GM12878 (cell line): Measurements from ENCODE around the gene CA9. TPM values are rescaled to one million over a fixed set of nuclear protein-coding genes. Genes with fewer than 3 reads are reported as not detected.

ENCODE experiments used
- ATAC-seq: fragments of 200-7000 bp; cut with Tn5 transposase; 3 replicates; pipeline ENCODE4 v1.9.1; 2020; ENCODE audit warnings: mild to moderate bottlenecking, moderate library complexity
- BruUV-seq: library from RNA; stranded (reverse); fragments of 400-500 nt; replicated peaks from 2 replicates; lab custom pipeline; 2021; lab: Mats Ljungman, UMichigan
- CTCF ChIA-PET: fragments of 300-600 bp; sonication (Branson Sonifier 250); formaldehyde crosslinking; extraction: SDS; loops from one replicate; lab custom pipeline; 2021; ENCODE audit warnings: inconsistent platforms; lab: Yijun Ruan, JAX
- POLR2A ChIA-PET: fragments of 350-600 bp; formaldehyde crosslinking; extraction: SDS; loops from one replicate; lab custom pipeline; 2021; ENCODE audit warnings: inconsistent platforms; lab: Charles Lee
- RAD21 ChIA-PET: fragments of 300-600 bp; sonication (Branson Sonifier 250); formaldehyde crosslinking; loops from one replicate; lab custom pipeline; 2023; ENCODE audit warnings: antibody characterized with exemption; ENCODE audit not compliant: unreplicated experiment; lab: Charles Lee
- SMC1A ChIA-PET: fragments of 300-600 bp; sonication (Branson Sonifier 250); formaldehyde crosslinking; loops from one replicate; lab custom pipeline; 2023; ENCODE audit not compliant: unreplicated experiment, uncharacterized antibody; lab: Charles Lee
- DNase-seq: peaks from one replicate; pipeline ENCODE4 v3.0.0-alpha.2; 2011; ENCODE audit warnings: low read depth, low spot score
- FAIRE-seq: peaks from 3 replicates; lab custom pipeline; 2011; peaks lifted over from hg19 to GRCh38; lab: Jason Lieb, UNC
- H2AFZ ChIP-seq: 2 replicates; pipeline ENCODE4 v1.6.0; 2011; ENCODE audit warnings: low read depth, low read length, control low read depth; ENCODE audit not compliant: control insufficient read depth
- H3K27ac ChIP-seq: 2 replicates; pipeline ENCODE4 v1.5.1; 2011; ENCODE audit warnings: control low read depth; ENCODE audit not compliant: control insufficient read depth, insufficient read depth
- H3K27me3 ChIP-seq, 2 experiments: replicated peaks in 1 of 2; 2 replicates each; pipeline versions ENCODE4 v1.6.0 to v1.6.1; 2011; ENCODE audit warnings: low read length in 1 of 2; ENCODE audit not compliant: control insufficient read depth in 2 of 2, insufficient read depth in 2 of 2
- H3K36me3 ChIP-seq, 2 experiments: 2 replicates each; pipeline ENCODE4 v1.5.1; 2011; ENCODE audit warnings: low read length in 1 of 2; ENCODE audit not compliant: control insufficient read depth in 2 of 2, insufficient read depth in 2 of 2
- H3K4me1 ChIP-seq: 2 replicates; pipeline ENCODE4 v1.6.1; 2011; ENCODE audit warnings: mild to moderate bottlenecking, low read length, moderate library complexity, mixed read lengths; ENCODE audit not compliant: control insufficient read depth, insufficient read depth
- H3K4me2 ChIP-seq: 2 replicates; pipeline ENCODE4 v1.6.0; 2011; ENCODE audit warnings: control low read depth; ENCODE audit not compliant: control insufficient read depth, insufficient read depth
- H3K4me3 ChIP-seq: fragments of 200-600 bp; sonication (generic); 2 replicates; pipeline ENCODE4 v1.5.1; 2016
- H3K79me2 ChIP-seq: 2 replicates; pipeline ENCODE4 v1.6.0; 2011; ENCODE audit warnings: low read length; ENCODE audit not compliant: control insufficient read depth, insufficient read depth
- H3K9ac ChIP-seq: 2 replicates; pipeline ENCODE4 v1.8.0; 2011; ENCODE audit warnings: low read length, control low read depth, mixed read lengths; ENCODE audit not compliant: control insufficient read depth, insufficient read depth
- H3K9me3 ChIP-seq: replicated peaks from 3 replicates; pipeline ENCODE4 v1.5.1; 2011; ENCODE audit warnings: mild to moderate bottlenecking, low read length; ENCODE audit not compliant: control insufficient read depth, insufficient read depth
- H4K20me1 ChIP-seq: 2 replicates; pipeline ENCODE4 v1.6.0; 2011; ENCODE audit not compliant: control insufficient read depth, insufficient read depth
- BACH1 ChIP-seq: fragments of 450-650 bp; IDR thresholded peaks from 2 replicates; pipeline ENCODE4 v1.6.1; 2017; ENCODE audit warnings: mild to moderate bottlenecking, borderline replicate concordance
- IRF4 ChIP-seq: IDR thresholded peaks from 2 replicates; pipeline ENCODE4 v1.6.1; 2011; ENCODE audit warnings: low read depth, low read length
- RELA ChIP-seq: fragments of 450-650 bp; IDR thresholded peaks from 2 replicates; pipeline ENCODE4 v1.8.0; 2014; ENCODE audit warnings: borderline replicate concordance; ENCODE audit not compliant: partially characterized antibody
- SP1 ChIP-seq: IDR thresholded peaks from one replicate; pipeline ENCODE4 v1.6.1; 2011; ENCODE audit warnings: low read depth, low read length
- WGBS: methylation state at CpG from one replicate; pipeline ENCODE4 v1.1.6; 2016; ENCODE audit warnings: low lambda C conversion rate; ENCODE audit not compliant: insufficient replicate concordance, insufficient coverage; ENCODE audit errors: missing lambda C conversion rate; 5-methylcytosine and 5-hydroxymethylcytosine counted together
- in situ Hi-C: fragments of 300-500 bp; cut with MboI; formaldehyde crosslinking; loops from 9 replicates; pipeline ENCODE4 v1.14.3; 2018; ENCODE audit warnings: mixed read lengths
- intact Hi-C: fragments of 100-400 bp; cut with micrococcal nuclease; formaldehyde crosslinking; loops from one replicate; pipeline ENCODE4 v1.14.2; 2022; ENCODE audit not compliant: unreplicated experiment
- polyA plus RNA-seq, 11 experiments: library from polyadenylated mRNA; depleted of rRNA in 4 of 11; unstranded in 6 of 11; stranded (reverse) in 5 of 11; fragments of >200 nt; fragmentation: Nextera tagmentation in 4 of 11; fragmentation: Illumina TruSeq in 1 of 11; extraction: Ambion mirVana in 4 of 11; extraction: Trizol in 1 of 11; gene quantifications; 1 replicate in 1 of 11; 2 replicates in 10 of 11; pipeline versions ENCODE4 v1.2.1 to v1.2.3, GENCODE V29; 2011 to 2016; ENCODE audit warnings: inconsistent platforms in 2 of 11, missing spikeins in 2 of 11, low read depth in 1 of 11
- total RNA-seq, 4 experiments: library from RNA; depleted of rRNA in 3 of 4; stranded (reverse); fragments of >200 nt in 3 of 4; fragmentation: Illumina TruSeq in 1 of 4; extraction: Trizol in 1 of 4; gene quantifications; 2 replicates each; pipeline versions ENCODE4 v1.2.1 to v1.2.3, GENCODE V29; 2013 to 2021
- TF ChIP-seq, protein P1 (sequence below): fragments of 450-650 bp; IDR thresholded peaks from 2 replicates; pipeline ENCODE4 v1.6.1; 2017; ENCODE audit warnings: antibody characterized with exemption, mild to moderate bottlenecking, moderate library complexity
- TF ChIP-seq, protein P2 (sequence below): fragments of 450-650 bp; formaldehyde crosslinking; IDR thresholded peaks from 2 replicates; pipeline ENCODE4 v1.5.0; 2022; ENCODE audit warnings: mild to moderate bottlenecking, missing genetic modification characterization
- TF ChIP-seq, protein P3 (sequence below): fragments of 450-650 bp; formaldehyde crosslinking; IDR thresholded peaks from 2 replicates; pipeline ENCODE4 v1.4.0; 2020; ENCODE audit warnings: mild to moderate bottlenecking, moderate library complexity

CA9 gene
- total and polyA plus RNA-seq, 10 of the 15 experiments (the other 5 are each of a cell fraction or from before 2014, with no cell fraction given) = 0.53 to 6.6 (median 1.2) TPM

DNA sequence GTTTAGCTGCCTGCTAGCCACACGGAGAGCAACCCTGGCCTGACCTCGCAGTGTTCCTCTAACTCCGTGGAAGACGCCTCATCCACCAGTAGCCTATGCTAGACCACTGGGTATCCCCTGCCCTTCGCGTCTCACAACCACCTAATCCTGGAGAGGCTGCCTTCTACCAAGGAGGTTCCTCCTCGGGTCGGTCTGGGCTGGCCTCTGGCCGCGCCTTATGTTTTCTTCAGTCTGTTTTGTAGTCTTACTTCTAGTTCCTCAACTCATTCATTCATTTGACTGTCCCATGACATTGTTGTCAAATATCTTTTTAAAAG is 17.6 kb downstream of the CA9 start (continued):
- TF ChIP-seq SP1 = no peak
- TF ChIP-seq, protein P1, sequence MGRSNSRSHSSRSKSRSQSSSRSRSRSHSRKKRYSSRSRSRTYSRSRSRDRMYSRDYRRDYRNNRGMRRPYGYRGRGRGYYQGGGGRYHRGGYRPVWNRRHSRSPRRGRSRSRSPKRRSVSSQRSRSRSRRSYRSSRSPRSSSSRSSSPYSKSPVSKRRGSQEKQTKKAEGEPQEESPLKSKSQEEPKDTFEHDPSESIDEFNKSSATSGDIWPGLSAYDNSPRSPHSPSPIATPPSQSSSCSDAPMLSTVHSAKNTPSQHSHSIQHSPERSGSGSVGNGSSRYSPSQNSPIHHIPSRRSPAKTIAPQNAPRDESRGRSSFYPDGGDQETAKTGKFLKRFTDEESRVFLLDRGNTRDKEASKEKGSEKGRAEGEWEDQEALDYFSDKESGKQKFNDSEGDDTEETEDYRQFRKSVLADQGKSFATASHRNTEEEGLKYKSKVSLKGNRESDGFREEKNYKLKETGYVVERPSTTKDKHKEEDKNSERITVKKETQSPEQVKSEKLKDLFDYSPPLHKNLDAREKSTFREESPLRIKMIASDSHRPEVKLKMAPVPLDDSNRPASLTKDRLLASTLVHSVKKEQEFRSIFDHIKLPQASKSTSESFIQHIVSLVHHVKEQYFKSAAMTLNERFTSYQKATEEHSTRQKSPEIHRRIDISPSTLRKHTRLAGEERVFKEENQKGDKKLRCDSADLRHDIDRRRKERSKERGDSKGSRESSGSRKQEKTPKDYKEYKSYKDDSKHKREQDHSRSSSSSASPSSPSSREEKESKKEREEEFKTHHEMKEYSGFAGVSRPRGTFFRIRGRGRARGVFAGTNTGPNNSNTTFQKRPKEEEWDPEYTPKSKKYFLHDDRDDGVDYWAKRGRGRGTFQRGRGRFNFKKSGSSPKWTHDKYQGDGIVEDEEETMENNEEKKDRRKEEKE = no peak
- TF ChIP-seq, protein P2, sequence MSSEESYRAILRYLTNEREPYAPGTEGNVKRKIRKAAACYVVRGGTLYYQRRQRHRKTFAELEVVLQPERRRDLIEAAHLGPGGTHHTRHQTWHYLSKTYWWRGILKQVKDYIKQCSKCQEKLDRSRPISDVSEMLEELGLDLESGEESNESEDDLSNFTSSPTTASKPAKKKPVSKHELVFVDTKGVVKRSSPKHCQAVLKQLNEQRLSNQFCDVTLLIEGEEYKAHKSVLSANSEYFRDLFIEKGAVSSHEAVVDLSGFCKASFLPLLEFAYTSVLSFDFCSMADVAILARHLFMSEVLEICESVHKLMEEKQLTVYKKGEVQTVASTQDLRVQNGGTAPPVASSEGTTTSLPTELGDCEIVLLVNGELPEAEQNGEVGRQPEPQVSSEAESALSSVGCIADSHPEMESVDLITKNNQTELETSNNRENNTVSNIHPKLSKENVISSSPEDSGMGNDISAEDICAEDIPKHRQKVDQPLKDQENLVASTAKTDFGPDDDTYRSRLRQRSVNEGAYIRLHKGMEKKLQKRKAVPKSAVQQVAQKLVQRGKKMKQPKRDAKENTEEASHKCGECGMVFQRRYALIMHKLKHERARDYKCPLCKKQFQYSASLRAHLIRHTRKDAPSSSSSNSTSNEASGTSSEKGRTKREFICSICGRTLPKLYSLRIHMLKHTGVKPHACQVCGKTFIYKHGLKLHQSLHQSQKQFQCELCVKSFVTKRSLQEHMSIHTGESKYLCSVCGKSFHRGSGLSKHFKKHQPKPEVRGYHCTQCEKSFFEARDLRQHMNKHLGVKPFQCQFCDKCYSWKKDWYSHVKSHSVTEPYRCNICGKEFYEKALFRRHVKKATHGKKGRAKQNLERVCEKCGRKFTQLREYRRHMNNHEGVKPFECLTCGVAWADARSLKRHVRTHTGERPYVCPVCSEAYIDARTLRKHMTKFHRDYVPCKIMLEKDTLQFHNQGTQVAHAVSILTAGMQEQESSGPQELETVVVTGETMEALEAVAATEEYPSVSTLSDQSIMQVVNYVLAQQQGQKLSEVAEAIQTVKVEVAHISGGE (CRISPR knock-in tag) = no peak
- TF ChIP-seq, all 136 proteins: peak for 0

DNA sequence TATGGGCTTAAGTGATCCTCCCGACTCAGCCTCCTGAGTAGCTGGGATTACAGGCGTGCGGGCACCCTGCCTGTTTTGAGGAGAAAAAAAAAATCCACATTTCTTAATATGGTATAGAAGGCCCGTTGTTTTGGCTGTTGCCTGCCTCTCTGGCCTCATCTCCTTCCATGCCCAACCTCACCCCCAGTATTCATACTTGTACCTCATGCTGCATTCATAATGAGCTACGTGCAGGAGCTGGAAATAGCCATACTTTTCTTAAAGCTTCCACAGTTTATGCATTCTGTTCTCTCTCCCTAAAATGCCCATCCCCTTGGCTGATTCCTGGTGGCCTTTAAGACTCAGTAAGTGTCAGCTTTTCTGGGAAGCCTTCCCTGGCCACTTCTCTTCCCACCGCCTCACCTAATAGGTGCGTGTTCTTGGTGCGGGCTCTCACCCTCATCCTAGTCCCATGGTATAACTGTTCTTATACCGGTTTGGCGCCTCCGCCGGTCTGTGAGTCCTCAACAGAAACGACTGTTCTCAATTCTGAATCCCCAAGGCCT is 18.1 kb downstream of the CA9 start:
- Histone ChIP-seq H4K20me1 (no peaks in the 10 kb centered on the region), H3K27ac (no peak overlapping the region), H3K4me1 (peaks cover 3% of the 10 kb centered on the region; the same call in 1 of the 2 replicates), H3K4me2 (no peak overlapping the region), H3K36me3 (peaks cover 6 to 10% of the 10 kb centered on the region in 2 experiments; a peak in 2 of 4 replicates), H3K9me3 (no peaks in the 10 kb centered on the region), H2AFZ (no peak overlapping the region), H3K4me3 (no peak overlapping the region), H3K27me3 (no peaks in the 10 kb centered on the region), H3K79me2 (no peaks in the 10 kb centered on the region; the same call in 1 of the 2 replicates), H3K9ac (no peak overlapping the region)
- in situ Hi-C loops (no loop called here), intact Hi-C loops (no loop called here)
- RAD21 ChIA-PET = interaction anchor here (1.2 to 1.5 kb wide), 3 partner anchors 22 to 88 kb away, joined by 3 to 4 read pairs (median 4); no protein-coding TSS in a partner anchor
- ATAC-seq = no peak
- no peak for DNase-seq
- no TSS peak for BruUV-seq
- CTCF ChIA-PET = interaction anchor here (0.8 to 15.2 kb wide), 5 partner anchors 20 to 98 kb away, joined by 3 to 227 read pairs (median 4); partner anchors contain the start of genes ARHGEF39, CCDC107 and RMRP
- SMC1A ChIA-PET = interaction anchor here (0.6 to 1.3 kb wide), 9 partner anchors 9 to 1394 kb away, joined by 3 to 4 read pairs (median 3); no protein-coding TSS in a partner anchor
- 91% methylated on average over 13 of the region's 13 CpGs for WGBS
- POLR2A ChIA-PET = interaction anchor here (1.1 to 2.7 kb wide), 4 partner anchors 9 to 40 kb away, joined by 3 to 13 read pairs (median 6); partner anchors contain the start of genes CREB3 and TLN1
- no peak for FAIRE-seq
- TF ChIP-seq BACH1 (no peak), IRF4 (no peak), RELA (no peak)
- TF ChIP-seq, protein P3, sequence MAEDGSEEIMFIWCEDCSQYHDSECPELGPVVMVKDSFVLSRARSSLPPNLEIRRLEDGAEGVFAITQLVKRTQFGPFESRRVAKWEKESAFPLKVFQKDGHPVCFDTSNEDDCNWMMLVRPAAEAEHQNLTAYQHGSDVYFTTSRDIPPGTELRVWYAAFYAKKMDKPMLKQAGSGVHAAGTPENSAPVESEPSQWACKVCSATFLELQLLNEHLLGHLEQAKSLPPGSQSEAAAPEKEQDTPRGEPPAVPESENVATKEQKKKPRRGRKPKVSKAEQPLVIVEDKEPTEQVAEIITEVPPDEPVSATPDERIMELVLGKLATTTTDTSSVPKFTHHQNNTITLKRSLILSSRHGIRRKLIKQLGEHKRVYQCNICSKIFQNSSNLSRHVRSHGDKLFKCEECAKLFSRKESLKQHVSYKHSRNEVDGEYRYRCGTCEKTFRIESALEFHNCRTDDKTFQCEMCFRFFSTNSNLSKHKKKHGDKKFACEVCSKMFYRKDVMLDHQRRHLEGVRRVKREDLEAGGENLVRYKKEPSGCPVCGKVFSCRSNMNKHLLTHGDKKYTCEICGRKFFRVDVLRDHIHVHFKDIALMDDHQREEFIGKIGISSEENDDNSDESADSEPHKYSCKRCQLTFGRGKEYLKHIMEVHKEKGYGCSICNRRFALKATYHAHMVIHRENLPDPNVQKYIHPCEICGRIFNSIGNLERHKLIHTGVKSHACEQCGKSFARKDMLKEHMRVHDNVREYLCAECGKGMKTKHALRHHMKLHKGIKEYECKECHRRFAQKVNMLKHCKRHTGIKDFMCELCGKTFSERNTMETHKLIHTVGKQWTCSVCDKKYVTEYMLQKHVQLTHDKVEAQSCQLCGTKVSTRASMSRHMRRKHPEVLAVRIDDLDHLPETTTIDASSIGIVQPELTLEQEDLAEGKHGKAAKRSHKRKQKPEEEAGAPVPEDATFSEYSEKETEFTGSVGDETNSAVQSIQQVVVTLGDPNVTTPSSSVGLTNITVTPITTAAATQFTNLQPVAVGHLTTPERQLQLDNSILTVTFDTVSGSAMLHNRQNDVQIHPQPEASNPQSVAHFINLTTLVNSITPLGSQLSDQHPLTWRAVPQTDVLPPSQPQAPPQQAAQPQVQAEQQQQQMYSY (CRISPR knock-in tag) = no peak
